CD1c-positive myeloid dendritic cell (primary cell): Measurements from ENCODE around the gene PMM2.
"Not testable (repeated sequence)": the region's sequence is repeated elsewhere in the genome, so short reads cannot be mapped to it uniquely, and the experiment has no call there.

Source experiments
- DNase-seq: peaks from one replicate; pipeline ENCODE4 v3.0.0-alpha.2; 2016; ENCODE audit errors: extremely low spot score

PMM2 gene

GRCh38 chr16:8867216-8867931, 69.7 kb downstream of the PMM2 start:
- DNase-seq = no peak

- no peak for DNase-seq
Observed at GRCh38 chr16:8867932-8868415, 70.3 kb downstream of the PMM2 start.

- peak; percentile 94 for DNase-seq
Observed at GRCh38 chr16:8868416-8869211, 71.0 kb downstream of the PMM2 start, which contains the start of gene CARHSP1. CARHSP1 (minus strand) TSS chr16:8869006; CDS start chr16:8859328, 9,678 bp downstream.

- DNase-seq = no peak
Observed at GRCh38 chr16:8869212-8869987, 71.8 kb downstream of the PMM2 start.

GRCh38 chr16:8869988-8870241, 72.3 kb downstream of the PMM2 start:
- not testable (repeated sequence) for DNase-seq

- DNase-seq = no peak
Observed at GRCh38 chr16:8872071-8872470, 74.4 kb downstream of the PMM2 start.

- no peak for DNase-seq
Observed at GRCh38 chr16:8872967-8873865, 75.6 kb downstream of the PMM2 start.

GRCh38 chr16:8873866-8874195, 76.2 kb downstream of the PMM2 start:
- not testable (repeated sequence) for DNase-seq

- DNase-seq = no peak
Observed at GRCh38 chr16:8874388-8874787, 76.7 kb downstream of the PMM2 start.

- DNase-seq = not testable (repeated sequence)
Observed at GRCh38 chr16:8875317-8875716, 77.7 kb downstream of the PMM2 start.

- no peak for DNase-seq
Observed at GRCh38 chr16:8877894-8878522, 80.4 kb downstream of the PMM2 start.

GRCh38 chr16:8878523-8878911, 80.9 kb downstream of the PMM2 start:
- no peak for DNase-seq

- no peak for DNase-seq
Observed at GRCh38 chr16:8880839-8881510, 83.3 kb downstream of the PMM2 start.

- no peak for DNase-seq
Observed at GRCh38 chr16:8882041-8882617, 84.5 kb downstream of the PMM2 start, which contains the start of gene LITAFD. LITAFD (plus strand) TSS chr16:8882351; CDS start chr16:8884356, 2,005 bp downstream.

- no peak for DNase-seq
Observed at GRCh38 chr16:8882725-8883377, 85.2 kb downstream of the PMM2 start.

- DNase-seq = no peak
Observed at GRCh38 chr16:8885674-8886592, 88.3 kb downstream of the PMM2 start.

- DNase-seq = no peak
Observed at GRCh38 chr16:8886593-8887430, 89.2 kb downstream of the PMM2 start.

- no peak for DNase-seq
Observed at GRCh38 chr16:8887431-8887765, 89.8 kb downstream of the PMM2 start.
